HEK293 (cell line): ENCODE measurements around the gene SEPTIN5.

Experiments
- BCL6B ChIP-seq: fragments of 450-650 bp; formaldehyde crosslinking; IDR thresholded peaks from 2 replicates; pipeline ENCODE4 v1.5.1; 2017; ENCODE audit warnings: missing biosample characterization, missing genetic modification characterization
- EGR2 ChIP-seq: fragments of 450-650 bp; formaldehyde crosslinking; IDR thresholded peaks from 2 replicates; pipeline ENCODE4 v1.5.1; 2016; ENCODE audit warnings: low read depth, missing biosample characterization, missing genetic modification characterization
- HOXC10 ChIP-seq: sonication (generic); formaldehyde crosslinking; IDR thresholded peaks from 2 replicates; pipeline ENCODE4 v1.8.1; 2023; ENCODE audit warnings: mild to moderate bottlenecking, missing genetic modification reagents
- PRDM10 ChIP-seq: fragments of 450-650 bp; formaldehyde crosslinking; IDR thresholded peaks from 2 replicates; pipeline ENCODE4 v1.5.1; 2016; ENCODE audit warnings: missing biosample characterization, missing genetic modification characterization
- RBAK ChIP-seq: fragments of 450-650 bp; formaldehyde crosslinking; IDR thresholded peaks from 2 replicates; pipeline ENCODE4 v1.5.1; 2016; ENCODE audit warnings: missing biosample characterization, missing genetic modification characterization
- SALL2 ChIP-seq: fragments of 450-650 bp; formaldehyde crosslinking; IDR thresholded peaks from 2 replicates; pipeline ENCODE4 v1.5.0; 2017; ENCODE audit warnings: missing biosample characterization, mild to moderate bottlenecking, missing genetic modification characterization, borderline replicate concordance
- WT1 ChIP-seq: fragments of 450-650 bp; formaldehyde crosslinking; IDR thresholded peaks from 2 replicates; pipeline ENCODE4 v1.5.1; 2016; ENCODE audit warnings: missing biosample characterization, missing genetic modification characterization
- ZBTB48 ChIP-seq: fragments of 450-650 bp; formaldehyde crosslinking; IDR thresholded peaks from 2 replicates; pipeline ENCODE4 v1.5.1; 2016; ENCODE audit warnings: missing biosample characterization, missing genetic modification characterization
- ZBTB6 ChIP-seq: fragments of 450-650 bp; formaldehyde crosslinking; IDR thresholded peaks from 2 replicates; pipeline ENCODE4 v1.5.1; 2017; ENCODE audit warnings: missing biosample characterization, missing genetic modification characterization
- ZNF112 ChIP-seq: fragments of 450-650 bp; formaldehyde crosslinking; IDR thresholded peaks from 2 replicates; pipeline ENCODE4 v1.5.0; 2017; ENCODE audit warnings: missing biosample characterization, missing genetic modification characterization
- ZNF114 ChIP-seq: fragments of 450-650 bp; formaldehyde crosslinking; IDR thresholded peaks from 2 replicates; pipeline ENCODE4 v1.5.0; 2017; ENCODE audit warnings: missing biosample characterization, missing genetic modification characterization
- ZNF140 ChIP-seq: fragments of 450-650 bp; formaldehyde crosslinking; IDR thresholded peaks from 2 replicates; pipeline ENCODE4 v1.5.1; 2016; ENCODE audit warnings: missing biosample characterization, missing genetic modification characterization
- ZNF157 ChIP-seq: fragments of 450-650 bp; formaldehyde crosslinking; IDR thresholded peaks from 2 replicates; pipeline ENCODE4 v1.5.1; 2016; ENCODE audit warnings: missing biosample characterization, missing genetic modification characterization
- ZNF354C ChIP-seq: fragments of 450-650 bp; formaldehyde crosslinking; IDR thresholded peaks from 2 replicates; pipeline ENCODE4 v1.5.1; 2016; ENCODE audit warnings: missing biosample characterization, missing genetic modification characterization, low read depth, borderline replicate concordance
- ZNF362 ChIP-seq: fragments of 450-650 bp; formaldehyde crosslinking; IDR thresholded peaks from 2 replicates; pipeline ENCODE4 v1.5.1; 2016; ENCODE audit warnings: missing biosample characterization, missing genetic modification characterization
- ZNF366 ChIP-seq: fragments of 450-650 bp; formaldehyde crosslinking; conservative IDR thresholded peaks from 2 replicates; pipeline ENCODE4 v1.5.1; 2016; ENCODE audit warnings: missing biosample characterization, missing genetic modification characterization
- ZNF513 ChIP-seq: fragments of 450-650 bp; IDR thresholded peaks from 2 replicates; pipeline ENCODE4 v1.5.1; 2018; ENCODE audit warnings: missing biosample characterization, missing genetic modification characterization
- ZNF555 ChIP-seq: fragments of 450-650 bp; formaldehyde crosslinking; conservative IDR thresholded peaks from 2 replicates; pipeline ENCODE4 v1.5.1; 2017; ENCODE audit warnings: missing biosample characterization, mild to moderate bottlenecking, missing genetic modification characterization, inconsistent platforms
- ZNF626 ChIP-seq: fragments of 450-650 bp; sonication (Bioruptor Pico); formaldehyde crosslinking; IDR thresholded peaks from 2 replicates; pipeline ENCODE4 v1.5.1; 2018; ENCODE audit warnings: missing biosample characterization, missing genetic modification characterization, inconsistent platforms
- ZNF645 ChIP-seq: fragments of 450-650 bp; formaldehyde crosslinking; IDR thresholded peaks from 2 replicates; pipeline ENCODE4; 2016; ENCODE audit warnings: missing biosample characterization, missing genetic modification characterization
- ZNF704 ChIP-seq: fragments of 450-650 bp; formaldehyde crosslinking; IDR thresholded peaks from 2 replicates; pipeline ENCODE4 v1.5.1; 2016; ENCODE audit warnings: missing biosample characterization, missing genetic modification characterization
- ZNF768 ChIP-seq: fragments of 450-650 bp; formaldehyde crosslinking; IDR thresholded peaks from 2 replicates; pipeline ENCODE4 v1.5.1; 2018; ENCODE audit warnings: missing biosample characterization, mild to moderate bottlenecking, missing genetic modification characterization
- ZNF837 ChIP-seq: fragments of 450-650 bp; formaldehyde crosslinking; IDR thresholded peaks from 2 replicates; pipeline ENCODE4 v1.5.1; 2016; ENCODE audit warnings: missing biosample characterization, missing genetic modification characterization
- ZSCAN5A ChIP-seq: fragments of 450-650 bp; formaldehyde crosslinking; IDR thresholded peaks from 2 replicates; pipeline ENCODE4 v1.5.1; 2016; ENCODE audit warnings: missing biosample characterization, missing genetic modification characterization
- ZXDB ChIP-seq: fragments of 450-650 bp; formaldehyde crosslinking; IDR thresholded peaks from 2 replicates; pipeline ENCODE4 v1.5.1; 2016; ENCODE audit warnings: missing biosample characterization, missing genetic modification characterization

The SEPTIN5 gene

GRCh38 chr22:19730655-19731360 is 16.5 kb downstream of the SEPTIN5 start (continued):
- TF ChIP-seq ZSCAN5A (tag by site-specific recombination) (no peak), ZBTB48 (peak; percentile 29; the same call in 1 of the 2 replicates), ZNF112 (no peak), ZNF114 (tag by site-specific recombination) (no peak), BCL6B (no peak), WT1 (no peak; the same call in 1 of the 2 replicates), ZNF513 (tag by site-specific recombination) (no peak), ZNF704 (tag by site-specific recombination) (no peak), ZXDB (tag by site-specific recombination) (peak; percentile 59; the same call in 1 of the 2 replicates), ZNF140 (no peak), EGR2 (tag by site-specific recombination) (peak; percentile 95), PRDM10 (tag by site-specific recombination) (no peak), ZBTB6 (tag by site-specific recombination) (no peak), ZNF157 (tag by site-specific recombination) (no peak), SALL2 (tag by site-specific recombination) (no peak), ZNF555 (tag by site-specific recombination) (no peak), ZNF645 (no peak), ZNF366 (tag by site-specific recombination) (peak; percentile 55; the same call in 1 of the 2 replicates), RBAK (no peak), HOXC10 (CRISPR knock-in tag) (no peak), ZNF626 (tag by site-specific recombination) (no peak), ZNF362 (tag by site-specific recombination) (no peak), ZNF837 (tag by site-specific recombination) (no peak), ZNF354C (no peak), ZNF768 (no peak)
